Measurements from ENCODE around the gene POMGNT1. TPM values are rescaled to one million over a fixed set of nuclear protein-coding genes. Genes with fewer than 3 reads are reported as not detected.

The POMGNT1 gene
- total and polyA plus RNA-seq, 2 experiments from 2014 or later, result 52.3 to 60.4 TPM

GRCh38 chr1:46179138-46180081 lies 18.8 kb downstream of the POMGNT1 start:
- TF ChIP-seq CTCF (IDR thresholded peaks at IDR 0.05; ENCODE audit: poor library complexity), result peak; percentile 96
- TF ChIP-seq EZH2phosphoT487 (IDR thresholded peaks at IDR 0.05; ENCODE audit: low read depth, severe bottlenecking, unreplicated experiment), result no peak
- no peak for TF ChIP-seq EZH2 (IDR thresholded peaks at IDR 0.05; ENCODE audit: borderline replicate concordance)
- H3K9me2 ChIP-seq (replicated peaks; ENCODE audit: insufficient read depth), result no peaks in the 10 kb centered on the region
- no peaks in the 10 kb centered on the region for H3K36me3 ChIP-seq (replicated peaks; ENCODE audit: insufficient read depth, low read depth)
- DNase-seq (ENCODE audit: low spot score), result peak; percentile 94
- peak overlapping the region; percentile 66 for H3K4me2 ChIP-seq
- no peaks in the 10 kb centered on the region for H3K27me3 ChIP-seq
- 15% methylated on average over 10 of the region's 10 CpGs for WGBS (ENCODE audit: low lambda C conversion rate, missing lambda C conversion rate)
- H3K4me1 ChIP-seq (ENCODE audit: insufficient read depth), result peaks cover 49% of the 10 kb centered on the region
- H4K20me1 ChIP-seq (ENCODE audit: insufficient read depth, poor library complexity, severe bottlenecking), result no peaks in the 10 kb centered on the region
- no peaks in the 10 kb centered on the region for H3K79me2 ChIP-seq
- no peaks in the 10 kb centered on the region for H3K9me3 ChIP-seq (ENCODE audit: low read depth)
- H2AFZ ChIP-seq, result peak overlapping the region; percentile 79
- H3K4me3 ChIP-seq, result no peak overlapping the region
- H3K27ac ChIP-seq, result peak overlapping the region; percentile 94

GRCh38 chr1:46176211-46176865 lies 21.9 kb downstream of the POMGNT1 start, which contains the start of gene P3R3URF:
TSS of gene P3R3URF (minus strand) at chr1:46176488. CDS start at chr1:46176471, 17 bp downstream.
- Histone ChIP-seq H3K9me3 (ENCODE audit: low read depth) (no peaks in the 10 kb centered on the region), H3K4me3 (no peak within 1 kb of the TSS), H2AFZ (no peak within 1 kb of the TSS), H3K4me2 (no peak within 1 kb of the TSS), H3K9me2 (replicated peaks; ENCODE audit: insufficient read depth) (no peaks in the 10 kb centered on the region), H3K27me3 (no peaks in the 10 kb centered on the region), H3K27ac (peak within 1 kb of the TSS; percentile 65), H3K4me1 (ENCODE audit: insufficient read depth) (peaks cover 33% of the 10 kb centered on the region), H3K36me3 (replicated peaks; ENCODE audit: insufficient read depth, low read depth) (no peaks in the 10 kb centered on the region), H3K79me2 (no peaks in the 10 kb centered on the region), H4K20me1 (ENCODE audit: insufficient read depth, poor library complexity, severe bottlenecking) (no peaks in the 10 kb centered on the region)
- TF ChIP-seq EZH2 (IDR thresholded peaks at IDR 0.05; ENCODE audit: borderline replicate concordance) (no peak), CTCF (IDR thresholded peaks at IDR 0.05; ENCODE audit: poor library complexity) (no peak), EZH2phosphoT487 (IDR thresholded peaks at IDR 0.05; ENCODE audit: low read depth, severe bottlenecking, unreplicated experiment) (no peak)
- WGBS (ENCODE audit: low lambda C conversion rate, missing lambda C conversion rate), result 91% methylated on average over 13 of the region's 13 CpGs
- no peak for DNase-seq (ENCODE audit: low spot score)

GRCh38 chr1:46175243-46175642 lies 23.0 kb downstream of the POMGNT1 start:
- no peaks in the 10 kb centered on the region for H3K79me2 ChIP-seq
- no peak for TF ChIP-seq EZH2phosphoT487 (IDR thresholded peaks at IDR 0.05; ENCODE audit: low read depth, severe bottlenecking, unreplicated experiment)
- no peaks in the 10 kb centered on the region for H3K36me3 ChIP-seq (replicated peaks; ENCODE audit: insufficient read depth, low read depth)
- no peak overlapping the region for H2AFZ ChIP-seq
- H3K9me3 ChIP-seq (ENCODE audit: low read depth), result no peaks in the 10 kb centered on the region
- H3K27ac ChIP-seq, result peak overlapping the region; percentile 65
- peaks cover 24% of the 10 kb centered on the region for H3K4me1 ChIP-seq (ENCODE audit: insufficient read depth)
- no peaks in the 10 kb centered on the region for H3K9me2 ChIP-seq (replicated peaks; ENCODE audit: insufficient read depth)
- no peaks in the 10 kb centered on the region for H3K27me3 ChIP-seq
- peak overlapping the region; percentile 29 for H3K4me2 ChIP-seq
- 68% methylated on average over 3 of the region's 3 CpGs for WGBS (ENCODE audit: low lambda C conversion rate, missing lambda C conversion rate)
- no peak for DNase-seq (ENCODE audit: low spot score)
- H4K20me1 ChIP-seq (ENCODE audit: insufficient read depth, poor library complexity, severe bottlenecking), result no peaks in the 10 kb centered on the region
- no peak overlapping the region for H3K4me3 ChIP-seq
